Stimulated activated effector memory CD8-positive, alpha-beta T cell treated with anti-CD3 and anti-CD28 coated beads, Interleukin-12 subunit alpha, Interleukin-12 subunit beta, amount 100 ng/mL, for 72 hours (primary cell): ENCODE results near the gene ZMYND19.
"Not testable (repeated sequence)": the region's sequence is repeated elsewhere in the genome, so short reads cannot be mapped to it uniquely, and the experiment has no call there.

ENCODE experiments used
- ATAC-seq: fragments of 150-1000 bp; cut with Tn5 transposase; 2 replicates; pipeline ENCODE4 v1.10.0; 2021
- DNase-seq, 2 donors: peaks; one replicate each; pipeline ENCODE4 v3.0.0; 2021 to 2022; ENCODE audit warnings: low spot score in 2 of 2
- H3K27ac Mint-ChIP-seq: one replicate; pipeline ENCODE4 v1.8.0; 2022; ENCODE audit warnings: mild to moderate bottlenecking, mixed read lengths
- H3K36me3 Mint-ChIP-seq: one replicate; pipeline ENCODE4 v1.8.0; 2022; ENCODE audit warnings: mild to moderate bottlenecking, mixed read lengths
- H3K4me1 Mint-ChIP-seq: one replicate; pipeline ENCODE4 v1.8.0; 2022; ENCODE audit warnings: mixed read lengths
- H3K4me3 Mint-ChIP-seq: one replicate; pipeline ENCODE4 v1.8.0; 2022; ENCODE audit warnings: mild to moderate bottlenecking, mixed read lengths
- H3K9me3 Mint-ChIP-seq: one replicate; pipeline ENCODE4 v1.8.0; 2022; ENCODE audit warnings: mixed read lengths

ZMYND19 gene

DNA sequence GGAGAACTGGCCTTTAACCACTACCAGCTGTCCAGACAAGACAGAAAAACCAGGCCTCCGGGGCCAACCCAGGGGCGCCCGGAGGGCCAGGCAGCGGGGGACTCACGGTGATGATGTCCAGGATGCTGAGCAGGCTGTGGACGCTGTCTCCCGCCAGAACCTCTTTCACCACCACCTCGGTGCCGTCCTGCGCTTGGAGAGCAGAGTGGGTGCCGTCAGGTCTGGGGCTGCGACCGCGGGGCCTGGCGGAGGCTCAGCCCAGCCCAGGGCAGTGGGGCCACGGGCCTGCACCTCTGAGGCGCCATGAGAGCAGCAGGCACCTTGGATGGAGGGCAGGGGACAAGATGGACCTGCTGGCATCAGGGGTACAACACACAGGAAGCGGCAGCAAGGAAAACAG, 49.8 kb downstream of the ZMYND19 start:
- no peak overlapping the region for H3K27ac Mint-ChIP-seq
- ATAC-seq (no peak), DNase-seq (no peak)
- H3K36me3 Mint-ChIP-seq = no peaks in the 10 kb centered on the region
- no peak overlapping the region for H3K4me3 Mint-ChIP-seq
- peaks cover 5% of the 10 kb centered on the region for H3K9me3 Mint-ChIP-seq
- H3K4me1 Mint-ChIP-seq = peaks cover 29% of the 10 kb centered on the region

DNA sequence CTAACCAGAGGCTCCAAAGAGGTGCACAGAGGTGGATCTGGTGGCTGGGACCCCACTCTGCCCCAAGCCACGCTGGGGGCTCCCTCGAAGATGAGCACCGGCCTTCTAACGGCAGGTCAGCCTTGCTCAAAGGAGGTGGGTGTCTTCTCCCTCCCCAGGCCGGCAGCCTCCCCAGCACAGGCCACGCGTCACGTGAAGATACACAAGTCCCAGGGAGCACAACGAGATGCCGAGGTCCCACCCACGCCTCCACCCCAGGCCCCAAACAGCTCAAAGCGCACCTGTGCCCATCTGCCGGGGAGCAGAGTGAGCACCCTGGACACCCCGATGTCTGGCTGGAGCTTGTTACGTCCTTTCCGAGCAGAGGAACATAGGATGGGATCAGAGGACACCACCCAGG, 52.3 kb downstream of the ZMYND19 start:
- no peak overlapping the region for H3K4me3 Mint-ChIP-seq
- H3K4me1 Mint-ChIP-seq = peaks cover 33% of the 10 kb centered on the region
- DNase-seq = no peak
- peaks cover 5% of the 10 kb centered on the region for H3K9me3 Mint-ChIP-seq
- no peaks in the 10 kb centered on the region for H3K36me3 Mint-ChIP-seq
- peak overlapping the region; percentile 60 for H3K27ac Mint-ChIP-seq
- no peak for ATAC-seq

DNA sequence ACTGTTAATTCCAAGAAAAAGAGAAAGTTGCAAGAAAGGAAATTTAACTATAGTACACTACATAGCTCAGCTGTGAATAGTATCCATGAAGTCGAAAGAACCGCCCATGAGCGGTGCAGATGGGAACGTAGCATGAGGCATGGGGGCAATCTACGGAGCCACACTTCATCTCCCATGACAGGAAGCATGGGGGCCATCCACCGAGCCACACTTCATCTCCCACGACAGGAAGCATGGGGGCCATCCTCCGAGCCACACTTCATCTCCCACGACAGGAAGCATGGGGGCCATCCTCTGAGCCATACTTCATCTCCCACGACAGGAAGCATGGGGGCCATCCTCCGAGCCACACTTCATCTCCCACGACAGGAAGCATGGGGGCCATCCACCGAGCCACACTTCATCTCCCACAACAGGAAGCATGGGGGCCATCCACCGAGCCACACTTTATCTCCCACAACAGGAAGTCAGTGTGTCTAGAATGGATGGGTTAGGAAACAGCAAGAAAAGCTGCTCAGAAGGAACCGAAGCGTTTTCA, 53.6 kb downstream of the ZMYND19 start:
- H3K9me3 Mint-ChIP-seq, H3K36me3 Mint-ChIP-seq, DNase-seq, ATAC-seq, H3K4me3 Mint-ChIP-seq: not testable (repeated sequence)
- peak overlapping the region; percentile 76 for H3K27ac Mint-ChIP-seq
- H3K4me1 Mint-ChIP-seq = peaks cover 33% of the 10 kb centered on the region

DNA sequence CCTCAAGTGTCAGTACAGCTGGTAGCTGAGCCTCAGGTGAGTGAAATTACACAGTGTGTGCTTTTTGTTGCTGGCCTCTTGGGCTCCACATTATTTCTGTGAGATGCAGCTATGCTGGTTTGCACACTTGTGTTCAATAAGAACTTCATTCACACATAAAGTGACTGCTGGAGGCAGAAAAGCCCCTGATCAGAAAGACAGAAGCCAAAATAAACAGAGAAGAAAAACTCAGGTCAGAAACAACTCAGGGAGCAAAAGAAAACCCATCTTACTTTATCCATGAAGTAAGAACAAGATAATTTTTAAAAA, 55.2 kb downstream of the ZMYND19 start:
- no peak for DNase-seq
- ATAC-seq = no peak
- peak overlapping the region; percentile 73 for H3K27ac Mint-ChIP-seq
- H3K4me3 Mint-ChIP-seq = no peak overlapping the region
- H3K9me3 Mint-ChIP-seq = peaks cover 5% of the 10 kb centered on the region
- no peaks in the 10 kb centered on the region for H3K36me3 Mint-ChIP-seq
- peaks cover 33% of the 10 kb centered on the region for H3K4me1 Mint-ChIP-seq

DNA sequence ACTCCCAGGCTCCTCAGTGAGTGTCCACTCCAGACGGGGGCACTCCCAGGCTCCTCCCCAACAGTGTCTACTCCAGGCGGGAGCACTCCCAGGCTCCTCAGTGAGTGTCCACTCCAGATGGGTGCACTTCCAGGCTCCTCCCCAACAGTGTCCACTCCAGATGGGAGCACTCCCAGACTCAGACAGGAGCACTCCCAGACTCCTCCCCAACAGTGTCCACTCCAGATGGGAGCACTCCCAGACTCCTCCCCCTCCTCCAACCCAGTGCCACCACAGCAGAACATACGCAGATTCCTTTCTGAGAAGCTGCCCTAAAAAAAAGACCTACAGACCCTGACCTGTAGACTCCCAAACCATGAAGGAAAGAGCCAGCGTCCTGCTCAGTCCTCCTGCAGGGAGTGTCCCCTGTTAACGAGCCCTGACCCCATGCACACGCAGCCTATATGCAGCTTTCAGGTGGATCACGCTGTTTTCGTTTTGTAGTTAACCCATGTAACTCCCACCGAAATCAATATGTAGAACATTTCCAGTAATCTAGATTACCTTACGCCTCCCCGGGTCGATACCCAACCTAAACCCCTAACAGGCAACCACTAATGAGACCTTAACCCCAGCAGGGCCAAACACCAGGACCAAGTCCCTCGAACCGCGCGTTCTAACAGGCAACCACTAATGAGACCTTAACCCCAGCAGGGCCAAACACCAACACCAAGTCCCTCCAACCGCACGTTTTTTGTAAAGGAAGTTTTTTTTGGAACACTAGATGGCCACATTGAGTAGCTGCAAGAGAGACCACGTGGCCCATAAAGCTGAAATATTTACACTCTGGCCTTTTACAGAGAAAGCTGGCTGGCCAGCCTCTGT, 55.8 kb downstream of the ZMYND19 start:
- Mint-ChIP-seq H3K36me3 (no peaks in the 10 kb centered on the region), H3K4me1 (peaks cover 33% of the 10 kb centered on the region)

DNA sequence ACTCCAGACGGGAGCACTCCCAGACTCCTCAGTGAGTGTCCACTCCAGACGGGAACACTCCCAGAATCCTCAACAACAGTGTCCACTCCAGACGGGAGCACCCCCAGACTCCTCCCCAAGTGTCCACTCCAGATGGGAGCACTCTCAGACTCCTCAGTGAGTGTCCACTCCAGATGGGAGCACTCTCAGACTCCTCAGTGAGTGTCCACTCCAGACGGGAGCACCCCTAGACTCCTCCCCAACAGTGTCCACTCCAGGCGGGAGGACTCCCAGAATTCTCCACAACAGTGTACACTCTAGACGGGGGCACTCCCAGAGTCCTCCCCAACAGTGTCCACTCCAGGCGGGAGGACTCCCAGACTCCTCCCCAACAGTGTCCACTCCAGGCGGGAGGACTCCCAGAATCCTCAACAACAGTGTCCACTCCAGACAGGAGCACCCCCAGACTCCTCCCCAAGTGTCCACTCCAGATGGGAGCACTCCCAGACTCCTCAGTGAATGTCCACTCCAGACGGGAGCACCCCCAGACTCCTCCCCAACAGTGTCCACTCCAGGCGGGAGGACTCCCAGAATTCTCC, 57.3 kb downstream of the ZMYND19 start:
- H3K27ac Mint-ChIP-seq, ATAC-seq: not testable (repeated sequence)

More for the DNA sequence above, 55.8 kb downstream of the ZMYND19 start:
- DNase-seq = no peak
- Mint-ChIP-seq H3K4me3 (no peak overlapping the region), H3K27ac (peak overlapping the region; percentile 73), H3K9me3 (peaks cover 5% of the 10 kb centered on the region)
- ATAC-seq = peak; percentile 66

More for the DNA sequence above, 57.3 kb downstream of the ZMYND19 start:
- peaks cover 33% of the 10 kb centered on the region for H3K4me1 Mint-ChIP-seq
- not testable (repeated sequence) for H3K4me3 Mint-ChIP-seq, H3K9me3 Mint-ChIP-seq, DNase-seq, H3K36me3 Mint-ChIP-seq
